Measurements from ENCODE around the gene GTF3C4. TPM values are rescaled to one million over a fixed set of nuclear protein-coding genes. Genes with fewer than 3 reads are reported as not detected.
"Not testable (repeated sequence)": the region's sequence is repeated elsewhere in the genome, so short reads cannot be mapped to it uniquely, and the experiment has no call there.

GTF3C4 gene
- total and polyA plus RNA-seq, 3 donors from 2014 or later: 17.2 to 19.4 (median 18.4) TPM

GRCh38 chr9:132712753-132713152 lies 42.5 kb downstream of the GTF3C4 start:
- H3K36me3 ChIP-seq (ENCODE audit: low read depth, missing control alignments): no peaks in the 10 kb centered on the region
- 77 to 89% methylated on average over 5 of the region's 5 CpGs for WGBS, 2 donors
- H3K4me1 ChIP-seq: no peaks in the 10 kb centered on the region
- no peak for TF ChIP-seq CTCF (IDR thresholded peaks at IDR 0.05)
- H3K27me3 ChIP-seq: no peaks in the 10 kb centered on the region
- intact Hi-C loops (cut with DNase I; ENCODE audit: low total_unique reads): no loop called here
- no peaks in the 10 kb centered on the region for H3K9me3 ChIP-seq
- H3K27ac ChIP-seq: no peak overlapping the region
- no peak overlapping the region for H3K4me3 ChIP-seq
- DNase-seq: no peak

- Histone ChIP-seq H3K4me3 (no peak overlapping the region), H3K27me3 (no peaks in the 10 kb centered on the region), H3K27ac (no peak overlapping the region), H3K4me1 (no peaks in the 10 kb centered on the region), H3K9me3 (no peaks in the 10 kb centered on the region), H3K36me3 (ENCODE audit: low read depth, missing control alignments) (no peaks in the 10 kb centered on the region)
- TF ChIP-seq POLR2A (IDR thresholded peaks at IDR 0.05): no peak
- no peak for TF ChIP-seq CTCF (IDR thresholded peaks at IDR 0.05)
- intact Hi-C loops (cut with DNase I; ENCODE audit: low total_unique reads): no loop called here
- 86 to 92% methylated on average over 3 to 4 of the region's 4 CpGs for WGBS, 2 donors
- DNase-seq: no peak
These were observed 45.7 kb downstream of the GTF3C4 start for GRCh38 chr9:132716007-132716406.

- WGBS, 2 donors: 64 to 66% methylated on average over 9 to 13 of the region's 13 CpGs
- no peak for DNase-seq
- no peaks in the 10 kb centered on the region for H3K4me1 ChIP-seq
- H3K4me3 ChIP-seq: no peak overlapping the region
- intact Hi-C loops (cut with DNase I; ENCODE audit: low total_unique reads): no loop called here
- no peaks in the 10 kb centered on the region for H3K9me3 ChIP-seq
- H3K36me3 ChIP-seq (ENCODE audit: low read depth, missing control alignments): no peaks in the 10 kb centered on the region
- no peaks in the 10 kb centered on the region for H3K27me3 ChIP-seq
- TF ChIP-seq CTCF (IDR thresholded peaks at IDR 0.05): no peak
- TF ChIP-seq POLR2A (IDR thresholded peaks at IDR 0.05): no peak
- no peak overlapping the region for H3K27ac ChIP-seq
These were observed 47.2 kb downstream of the GTF3C4 start for GRCh38 chr9:132717326-132717945.

GRCh38 chr9:132718381-132718928 lies 48.2 kb downstream of the GTF3C4 start:
- H3K4me3 ChIP-seq; H3K4me1 ChIP-seq; H3K36me3 ChIP-seq (ENCODE audit: low read depth, missing control alignments); H3K27ac ChIP-seq; intact Hi-C loops (cut with DNase I; ENCODE audit: low total_unique reads); H3K9me3 ChIP-seq; DNase-seq; H3K27me3 ChIP-seq: not testable (repeated sequence)
- WGBS, 2 donors: 81 to 83% methylated on average over 8 of the region's 8 CpGs

GRCh38 chr9:132721661-132722060 lies 51.4 kb downstream of the GTF3C4 start:
- no peak overlapping the region for H3K27ac ChIP-seq
- H3K4me1 ChIP-seq: no peaks in the 10 kb centered on the region
- no peaks in the 10 kb centered on the region for H3K27me3 ChIP-seq
- intact Hi-C loops (cut with DNase I; ENCODE audit: low total_unique reads): no loop called here
- TF ChIP-seq POLR2A (IDR thresholded peaks at IDR 0.05) (no peak), CTCF (IDR thresholded peaks at IDR 0.05) (no peak)
- no peaks in the 10 kb centered on the region for H3K36me3 ChIP-seq (ENCODE audit: low read depth, missing control alignments)
- WGBS, 2 donors: 75 to 91% methylated on average over 6 to 12 of the region's 12 CpGs
- no peaks in the 10 kb centered on the region for H3K9me3 ChIP-seq
- no peak overlapping the region for H3K4me3 ChIP-seq
- DNase-seq: no peak

Measured in testis (tissue), 3 donors.